ENCODE results near the gene DKK3.

The DKK3 gene

DNA sequence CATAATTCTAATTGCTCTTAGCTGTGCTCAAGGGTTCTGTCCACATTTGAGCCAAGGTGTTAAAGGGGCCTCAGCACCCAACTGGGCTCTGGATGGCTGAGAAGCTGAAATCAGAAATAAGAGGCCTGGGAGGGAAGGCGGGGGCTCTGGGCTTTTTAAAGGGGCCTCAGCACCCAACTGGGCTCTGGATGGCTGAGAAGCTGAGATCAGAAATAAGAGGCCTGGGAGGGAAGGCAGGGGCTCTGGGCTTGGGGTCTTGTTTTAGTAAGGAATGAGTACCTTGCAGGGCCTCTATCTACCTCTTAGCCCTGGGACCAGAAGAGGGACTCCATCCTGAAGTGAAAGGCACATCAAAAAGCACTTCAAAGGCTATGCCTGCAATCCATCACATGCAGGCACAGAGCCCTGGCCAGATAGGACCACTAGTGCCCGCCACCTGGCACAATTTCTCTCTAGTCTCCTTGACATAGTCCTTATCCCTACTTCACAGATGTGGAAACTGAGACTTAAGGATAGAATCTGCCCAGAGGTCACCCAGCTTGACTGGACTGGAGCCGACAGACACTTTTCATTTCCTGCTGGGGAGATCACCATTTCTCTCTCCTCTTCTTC, 35.6 kb downstream of the DKK3 start:
- Histone ChIP-seq H3K4me2 (ENCODE audit: low read depth, low read length, poor library complexity, severe bottlenecking) (no peak overlapping the region), H3K9ac (ENCODE audit: low read length) (no peak overlapping the region), H3K9me2 (replicated peaks; ENCODE audit: insufficient read depth, low read length) (no peaks in the 10 kb centered on the region), H3K79me2 (ENCODE audit: insufficient read depth, low read length) (no peaks in the 10 kb centered on the region), H3K27me3 (ENCODE audit: low read length) (no peaks in the 10 kb centered on the region), H3K4me3 (ENCODE audit: insufficient read depth, low read length, poor library complexity, severe bottlenecking) (no peak overlapping the region), H2AFZ (ENCODE audit: low read depth, low read length, severe bottlenecking) (no peak overlapping the region), H3K36me3 (ENCODE audit: low read length) (no peaks in the 10 kb centered on the region), H3F3A (ENCODE audit: insufficient read depth) (no peaks in the 10 kb centered on the region), H3K27ac (ENCODE audit: low read depth, low read length) (no peak overlapping the region), H4K20me1 (ENCODE audit: low read depth, low read length) (no peaks in the 10 kb centered on the region), H3K9me3 (ENCODE audit: insufficient read depth, low read length) (no peaks in the 10 kb centered on the region)
- TF ChIP-seq EZH2phosphoT487 (conservative IDR thresholded peaks at IDR 0.05; ENCODE audit: low read length): no peak
- TF ChIP-seq, protein P1, sequence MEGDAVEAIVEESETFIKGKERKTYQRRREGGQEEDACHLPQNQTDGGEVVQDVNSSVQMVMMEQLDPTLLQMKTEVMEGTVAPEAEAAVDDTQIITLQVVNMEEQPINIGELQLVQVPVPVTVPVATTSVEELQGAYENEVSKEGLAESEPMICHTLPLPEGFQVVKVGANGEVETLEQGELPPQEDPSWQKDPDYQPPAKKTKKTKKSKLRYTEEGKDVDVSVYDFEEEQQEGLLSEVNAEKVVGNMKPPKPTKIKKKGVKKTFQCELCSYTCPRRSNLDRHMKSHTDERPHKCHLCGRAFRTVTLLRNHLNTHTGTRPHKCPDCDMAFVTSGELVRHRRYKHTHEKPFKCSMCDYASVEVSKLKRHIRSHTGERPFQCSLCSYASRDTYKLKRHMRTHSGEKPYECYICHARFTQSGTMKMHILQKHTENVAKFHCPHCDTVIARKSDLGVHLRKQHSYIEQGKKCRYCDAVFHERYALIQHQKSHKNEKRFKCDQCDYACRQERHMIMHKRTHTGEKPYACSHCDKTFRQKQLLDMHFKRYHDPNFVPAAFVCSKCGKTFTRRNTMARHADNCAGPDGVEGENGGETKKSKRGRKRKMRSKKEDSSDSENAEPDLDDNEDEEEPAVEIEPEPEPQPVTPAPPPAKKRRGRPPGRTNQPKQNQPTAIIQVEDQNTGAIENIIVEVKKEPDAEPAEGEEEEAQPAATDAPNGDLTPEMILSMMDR (IDR thresholded peaks at IDR 0.05; ENCODE audit: insufficient read depth, low read length, poor library complexity, severe bottlenecking): no peak

DNA sequence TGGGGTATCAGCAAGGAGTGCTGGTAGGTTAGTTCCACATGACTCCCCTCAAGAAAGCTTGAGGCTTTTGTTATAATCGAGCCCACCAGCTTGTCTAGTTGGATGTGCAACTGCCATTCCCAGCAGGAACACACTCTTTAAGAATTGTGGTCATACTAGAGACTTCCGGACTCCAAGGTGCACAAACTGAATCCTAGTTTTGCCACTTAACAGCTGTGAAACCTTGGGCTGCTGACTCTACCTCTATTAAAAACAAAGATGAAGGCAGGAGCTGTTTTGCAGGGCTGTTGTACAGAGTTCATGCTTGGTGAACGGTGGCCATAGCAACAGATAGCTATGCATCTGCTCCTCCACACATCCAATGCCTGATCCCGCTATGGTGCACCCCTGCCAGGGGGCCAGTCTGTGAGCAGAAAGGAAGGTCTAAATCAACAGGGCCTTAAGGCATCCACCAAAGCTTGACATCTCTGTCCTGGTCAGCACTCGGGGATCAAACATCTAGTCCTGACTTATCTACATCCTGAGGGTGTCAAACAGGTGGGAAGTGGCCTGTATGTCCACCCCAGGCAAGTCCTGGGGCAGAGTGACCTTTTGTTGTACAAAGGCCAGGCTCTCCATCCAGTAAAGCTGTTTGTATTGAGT, 36.4 kb downstream of the DKK3 start:
- H3K9ac ChIP-seq (ENCODE audit: low read length): no peak overlapping the region
- no peak overlapping the region for H2AFZ ChIP-seq (ENCODE audit: low read depth, low read length, severe bottlenecking)
- TF ChIP-seq, protein P1 (IDR thresholded peaks at IDR 0.05; ENCODE audit: insufficient read depth, low read length, poor library complexity, severe bottlenecking): no peak
- H4K20me1 ChIP-seq (ENCODE audit: low read depth, low read length): no peaks in the 10 kb centered on the region
- no peak overlapping the region for H3K27ac ChIP-seq (ENCODE audit: low read depth, low read length)
- no peaks in the 10 kb centered on the region for H3K36me3 ChIP-seq (ENCODE audit: low read length)
- H3K4me2 ChIP-seq (ENCODE audit: low read depth, low read length, poor library complexity, severe bottlenecking): no peak overlapping the region
- H3K9me2 ChIP-seq (replicated peaks; ENCODE audit: insufficient read depth, low read length): no peaks in the 10 kb centered on the region
- H3F3A ChIP-seq (ENCODE audit: insufficient read depth): no peaks in the 10 kb centered on the region
- H3K9me3 ChIP-seq (ENCODE audit: insufficient read depth, low read length): no peaks in the 10 kb centered on the region
- no peak overlapping the region for H3K4me3 ChIP-seq (ENCODE audit: insufficient read depth, low read length, poor library complexity, severe bottlenecking)
- H3K79me2 ChIP-seq (ENCODE audit: insufficient read depth, low read length): no peaks in the 10 kb centered on the region
- no peaks in the 10 kb centered on the region for H3K27me3 ChIP-seq (ENCODE audit: low read length)

DNA sequence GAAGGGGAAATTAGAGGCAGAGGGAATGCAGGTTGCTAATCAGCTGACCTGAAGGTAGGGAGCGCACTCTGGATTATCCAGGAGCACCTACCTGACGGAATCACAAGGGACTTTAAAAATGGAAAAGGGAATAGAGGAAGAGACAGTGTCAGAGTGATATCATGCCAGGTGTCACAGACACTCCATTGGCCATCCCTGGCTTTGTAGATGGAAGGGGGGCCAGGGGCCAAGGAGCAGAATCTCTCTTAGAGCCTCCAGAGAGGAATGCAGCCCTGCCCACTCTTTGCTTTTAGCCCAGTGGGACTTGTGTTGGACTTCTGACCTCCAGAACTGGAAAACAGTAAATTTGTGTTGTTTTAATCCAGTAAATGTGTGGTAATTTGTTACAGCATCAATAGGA, 37.9 kb downstream of the DKK3 start:
- no peaks in the 10 kb centered on the region for H3K36me3 ChIP-seq (ENCODE audit: low read length)
- no peak overlapping the region for H2AFZ ChIP-seq (ENCODE audit: low read depth, low read length, severe bottlenecking)
- H3K9me3 ChIP-seq (ENCODE audit: insufficient read depth, low read length): no peaks in the 10 kb centered on the region
- no peak overlapping the region for H3K27ac ChIP-seq (ENCODE audit: low read depth, low read length)
- no peaks in the 10 kb centered on the region for H3K79me2 ChIP-seq (ENCODE audit: insufficient read depth, low read length)
- H3K9ac ChIP-seq (ENCODE audit: low read length): no peak overlapping the region
- no peak overlapping the region for H3K4me2 ChIP-seq (ENCODE audit: low read depth, low read length, poor library complexity, severe bottlenecking)
- H3K9me2 ChIP-seq (replicated peaks; ENCODE audit: insufficient read depth, low read length): no peaks in the 10 kb centered on the region
- no peak for TF ChIP-seq EZH2phosphoT487 (conservative IDR thresholded peaks at IDR 0.05; ENCODE audit: low read length)
- TF ChIP-seq, protein P1 (IDR thresholded peaks at IDR 0.05; ENCODE audit: insufficient read depth, low read length, poor library complexity, severe bottlenecking): no peak
- no peaks in the 10 kb centered on the region for H3F3A ChIP-seq (ENCODE audit: insufficient read depth)
- no peaks in the 10 kb centered on the region for H4K20me1 ChIP-seq (ENCODE audit: low read depth, low read length)
- no peaks in the 10 kb centered on the region for H3K27me3 ChIP-seq (ENCODE audit: low read length)
- no peak overlapping the region for H3K4me3 ChIP-seq (ENCODE audit: insufficient read depth, low read length, poor library complexity, severe bottlenecking)
